Esophagus squamous epithelium (tissue), 4 donors: ENCODE results near the gene TMEM245.

Source experiments
- CTCF ChIP-seq, 6 experiments: fragments of 450-650 bp in 4 of 6; fragments of 200-600 bp in 2 of 6; sonication (generic) in 2 of 6; IDR thresholded peaks; one replicate each; pipeline ENCODE4 v1.5.1; 2016 to 2019; ENCODE audit warnings: antibody characterized with exemption in 6 of 6, mild to moderate bottlenecking in 4 of 6, moderate library complexity in 4 of 6
- POLR2A ChIP-seq, 4 donors: fragments of 450-650 bp; IDR thresholded peaks; one replicate each; pipeline ENCODE4 v1.6.1; 2017; ENCODE audit warnings: antibody characterized with exemption in 4 of 4, mild to moderate bottlenecking in 4 of 4, moderate library complexity in 3 of 4

- TF ChIP-seq CTCF (IDR thresholded peaks at IDR 0.05): no peak
- no peak for TF ChIP-seq POLR2A (IDR thresholded peaks at IDR 0.05)
These were observed 20.1 kb upstream of the TMEM245 start for GRCh38 chr9:109139851-109140250.
